GM18870 (cell line): Measurements from ENCODE around the gene ASB1.
"Not testable (repeated sequence)": the region's sequence is repeated elsewhere in the genome, so short reads cannot be mapped to it uniquely, and the experiment has no call there.

Source experiments
- ATAC-seq: cut with Tn5 transposase; IDR thresholded peaks from one replicate; pipeline ENCODE4 v1.9.1; 2021; ENCODE audit warnings: moderate library complexity; ENCODE audit not compliant: unreplicated experiment

The ASB1 gene

GRCh38 chr2:238441262-238442114, 14.8 kb downstream of the ASB1 start:
- ATAC-seq = no peak

GRCh38 chr2:238442257-238442656, 15.5 kb downstream of the ASB1 start:
- not testable (repeated sequence) for ATAC-seq

- no peak for ATAC-seq
Observed at GRCh38 chr2:238444242-238444641, 17.5 kb downstream of the ASB1 start.

GRCh38 chr2:238445409-238446190, 18.9 kb downstream of the ASB1 start:
- ATAC-seq = no peak

GRCh38 chr2:238446371-238446770, 19.6 kb downstream of the ASB1 start:
- ATAC-seq = no peak

GRCh38 chr2:238448031-238448955, 21.6 kb downstream of the ASB1 start:
- no peak for ATAC-seq

GRCh38 chr2:238449241-238449640, 22.5 kb downstream of the ASB1 start:
- no peak for ATAC-seq

GRCh38 chr2:238449909-238450417, 23.2 kb downstream of the ASB1 start:
- ATAC-seq = no peak

- no peak for ATAC-seq
Observed at GRCh38 chr2:238450440-238450861, 23.7 kb downstream of the ASB1 start.

- no peak for ATAC-seq
Observed at GRCh38 chr2:238453842-238454241, 27.1 kb downstream of the ASB1 start.

- ATAC-seq = no peak
Observed at GRCh38 chr2:238456449-238456848, 29.7 kb downstream of the ASB1 start.

GRCh38 chr2:238456970-238457926, 30.5 kb downstream of the ASB1 start:
- ATAC-seq = no peak

- ATAC-seq = no peak
Observed at GRCh38 chr2:238457927-238458324, 31.2 kb downstream of the ASB1 start.

GRCh38 chr2:238458651-238459050, 31.9 kb downstream of the ASB1 start:
- no peak for ATAC-seq

- ATAC-seq = no peak
Observed at GRCh38 chr2:238459081-238459629, 32.4 kb downstream of the ASB1 start.

GRCh38 chr2:238461051-238461450, 34.3 kb downstream of the ASB1 start:
- ATAC-seq = no peak

GRCh38 chr2:238461491-238461890, 34.8 kb downstream of the ASB1 start:
- ATAC-seq = no peak

GRCh38 chr2:238461916-238462315, 35.2 kb downstream of the ASB1 start:
- no peak for ATAC-seq

- ATAC-seq = no peak
Observed at GRCh38 chr2:238462782-238463396, 36.2 kb downstream of the ASB1 start.
